ENCODE results near the gene GGT7.
"Not testable (repeated sequence)": the region's sequence is repeated elsewhere in the genome, so short reads cannot be mapped to it uniquely, and the experiment has no call there.

Gene GGT7

GRCh38 chr20:34872622-34873224 lies at the start of gene GGT7:
GGT7 (minus strand) TSS chr20:34872856; CDS start chr20:34872815, 41 bp downstream.
- DNase-seq = peak; percentile 89

- DNase-seq = no peak
Measured at GRCh38 chr20:34921436-34921835, 48.8 kb upstream of the GGT7 start.

GRCh38 chr20:34920055-34920454 lies 47.4 kb upstream of the GGT7 start:
- DNase-seq = no peak

GRCh38 chr20:34916774-34917354 lies 44.2 kb upstream of the GGT7 start:
- no peak for DNase-seq

GRCh38 chr20:34915749-34916455 lies 43.2 kb upstream of the GGT7 start:
- no peak for DNase-seq

GRCh38 chr20:34915131-34915530 lies 42.5 kb upstream of the GGT7 start:
- DNase-seq = no peak

- no peak for DNase-seq
Measured at GRCh38 chr20:34907616-34908469, 35.2 kb upstream of the GGT7 start.

- DNase-seq = no peak
Measured at GRCh38 chr20:34904202-34904621, 31.6 kb upstream of the GGT7 start.

- not testable (repeated sequence) for DNase-seq
Measured at GRCh38 chr20:34898731-34899130, 26.1 kb upstream of the GGT7 start.

GRCh38 chr20:34898129-34898528 lies 25.5 kb upstream of the GGT7 start:
- DNase-seq = not testable (repeated sequence)

- DNase-seq = no peak
Measured at GRCh38 chr20:34896086-34896621, 23.5 kb upstream of the GGT7 start.

- no peak for DNase-seq
Measured at GRCh38 chr20:34895465-34895864, 22.8 kb upstream of the GGT7 start.

- DNase-seq = no peak
Measured at GRCh38 chr20:34894723-34895122, 22.1 kb upstream of the GGT7 start.

- DNase-seq = no peak
Measured at GRCh38 chr20:34892671-34893070, 20.0 kb upstream of the GGT7 start.

- DNase-seq = no peak
Measured at GRCh38 chr20:34891166-34892062, 18.8 kb upstream of the GGT7 start.

- DNase-seq = no peak
Measured at GRCh38 chr20:34888468-34888867, 15.8 kb upstream of the GGT7 start.

GRCh38 chr20:34887023-34887422 lies 14.4 kb upstream of the GGT7 start:
- DNase-seq = no peak

GRCh38 chr20:34886122-34886521 lies 13.5 kb upstream of the GGT7 start:
- DNase-seq = no peak

GRCh38 chr20:34884260-34884659 lies 11.6 kb upstream of the GGT7 start:
- no peak for DNase-seq

GRCh38 chr20:34883809-34884208 lies 11.2 kb upstream of the GGT7 start:
- DNase-seq = no peak

- no peak for DNase-seq
Measured at GRCh38 chr20:34883087-34883688, 10.5 kb upstream of the GGT7 start.

- DNase-seq = no peak
Measured at GRCh38 chr20:34881689-34882088, 9.0 kb upstream of the GGT7 start.
